NCI-H1694 (cell line): ENCODE results near the gene PLXNC1.

Experiments used
- DNase-seq: peaks from one replicate; lab custom pipeline; 2025; lab: John Stamatoyannopoulos, UW

The PLXNC1 gene

DNA sequence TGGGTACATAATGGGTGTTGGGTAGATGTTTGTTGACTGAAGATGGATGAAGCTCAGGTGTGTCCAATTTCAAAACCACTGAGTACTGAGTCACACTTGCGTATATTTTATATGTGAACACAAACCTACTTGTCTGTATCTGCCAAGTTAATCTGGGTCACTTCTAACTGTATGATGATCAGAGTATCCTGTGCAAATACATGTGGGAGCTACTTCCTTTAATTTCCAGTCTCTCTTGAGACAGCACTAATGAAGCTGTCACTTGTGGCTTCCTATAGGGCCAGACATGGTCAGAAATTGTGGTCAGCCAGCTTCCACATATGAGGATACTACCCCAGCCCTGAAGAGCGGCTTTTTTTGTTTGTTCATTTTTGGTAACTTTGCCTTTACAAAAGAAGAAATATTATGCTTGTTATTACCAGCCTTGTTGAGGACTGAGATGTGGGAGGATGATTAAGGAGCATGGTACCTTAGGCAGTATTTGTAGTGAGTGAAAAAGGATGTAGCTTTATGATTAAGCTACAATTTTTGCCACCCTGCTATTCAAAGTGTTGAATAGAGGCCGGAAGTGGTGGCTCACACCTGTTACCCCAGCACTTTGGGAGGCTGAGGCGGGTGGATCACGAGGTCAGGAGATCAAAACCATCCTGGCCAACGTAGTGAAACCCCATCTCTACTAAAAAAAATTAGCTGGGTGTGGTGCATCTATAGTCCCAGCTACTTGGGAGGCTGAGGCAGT lies 32.4 kb downstream of the PLXNC1 start:
- no peak for DNase-seq

DNA sequence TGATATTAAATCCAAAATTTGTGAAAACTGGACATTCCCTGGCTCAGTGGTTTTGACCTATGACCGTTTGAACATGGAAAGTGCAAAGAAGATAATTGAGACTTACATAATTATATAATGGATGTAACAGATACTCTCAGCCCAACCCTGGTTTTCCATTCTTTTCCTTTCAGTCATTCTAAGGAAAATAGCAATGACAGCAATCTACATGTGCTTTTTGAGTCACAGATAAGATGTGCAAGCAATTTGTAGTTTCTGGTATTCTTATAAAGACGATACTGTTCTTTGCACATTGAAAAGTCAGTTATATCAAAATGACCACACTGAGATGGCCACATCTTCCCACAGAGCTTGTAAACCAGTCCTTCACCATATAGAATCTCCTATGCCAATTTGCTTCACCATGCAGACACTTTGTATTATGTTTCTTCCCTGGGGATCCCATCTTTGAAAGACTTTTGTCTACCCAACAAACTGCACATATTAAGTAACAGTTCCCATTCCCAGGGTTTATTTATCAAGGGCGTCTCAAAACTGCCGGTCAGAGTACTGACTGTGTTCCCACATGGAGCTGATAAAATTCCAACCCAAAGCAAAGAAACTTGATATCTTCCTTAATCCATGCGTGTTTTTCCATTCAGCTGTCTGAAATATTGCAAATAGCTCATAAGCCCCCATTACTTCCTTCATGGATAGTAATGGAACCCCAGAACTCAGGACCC lies 34.8 kb downstream of the PLXNC1 start:
- no peak for DNase-seq

DNA sequence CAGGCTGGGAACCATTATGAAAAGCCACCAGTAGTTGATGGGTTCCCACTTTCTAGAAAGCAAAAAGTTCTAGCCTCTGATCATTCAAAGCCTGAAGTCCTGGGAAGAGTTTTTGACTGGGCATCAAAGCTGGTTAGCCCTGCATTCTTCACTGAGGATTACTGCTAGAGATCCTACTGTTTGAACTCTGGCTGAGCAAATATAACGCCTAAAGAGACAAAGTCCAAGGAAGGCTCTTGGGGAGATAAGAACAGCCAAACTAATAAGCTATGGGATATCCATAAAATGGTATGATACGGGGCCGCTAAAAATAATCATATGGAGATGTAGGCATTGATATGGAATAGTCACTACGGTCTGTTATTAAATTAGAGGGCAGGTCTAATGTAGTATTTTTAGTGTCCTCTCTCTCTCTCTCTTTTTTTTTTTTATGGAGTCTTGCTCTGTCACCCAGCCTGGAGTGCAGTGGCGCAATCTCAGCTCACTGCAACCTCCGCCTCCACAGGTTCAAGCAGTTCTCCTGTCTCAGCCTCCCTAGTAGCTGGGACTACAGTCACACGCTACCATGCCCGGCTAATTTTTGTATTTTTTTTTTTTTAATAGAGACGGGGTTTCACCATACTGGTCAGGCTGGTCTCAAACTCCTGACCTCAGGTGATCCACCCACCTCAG lies 35.5 kb downstream of the PLXNC1 start:
- no peak for DNase-seq

DNA sequence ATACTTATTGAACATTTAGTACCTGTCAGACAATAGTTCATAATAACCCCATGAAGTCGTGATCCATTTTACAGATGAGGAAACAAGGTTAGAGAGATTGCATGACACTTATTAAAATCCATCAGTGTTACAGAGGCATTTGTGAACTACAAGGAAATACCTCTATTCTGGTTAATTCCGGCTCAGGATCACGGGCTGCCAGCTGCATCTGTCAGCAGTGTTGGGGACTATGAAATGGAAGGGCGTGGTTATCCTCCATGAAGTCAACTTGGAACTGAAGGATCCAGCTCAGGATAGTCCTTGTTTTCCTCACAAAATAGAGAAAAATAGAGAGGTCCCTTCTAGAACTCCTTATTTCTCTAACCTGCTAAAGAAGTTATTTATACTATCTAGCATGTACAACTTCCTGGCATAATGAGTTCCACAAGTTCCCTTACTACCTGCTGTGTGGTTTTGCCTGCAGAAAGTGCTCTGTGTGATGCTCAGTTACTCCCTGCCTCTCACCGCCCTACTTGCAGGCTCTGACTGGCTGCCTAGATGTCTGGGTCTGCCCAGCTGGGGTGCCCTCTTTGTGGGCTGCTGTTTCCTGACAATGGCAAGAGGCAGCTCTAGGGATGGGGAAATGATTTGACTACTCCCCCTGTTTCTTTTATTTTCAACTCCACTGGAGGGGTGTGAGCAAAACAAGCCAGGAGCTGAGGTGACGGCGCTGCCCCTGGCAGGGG lies 36.8 kb downstream of the PLXNC1 start:
- no peak for DNase-seq

- no peak for DNase-seq
These were observed 37.4 kb downstream of the PLXNC1 start for GRCh38 chr12:94185801-94186200.

- no peak for DNase-seq
These were observed 38.2 kb downstream of the PLXNC1 start for GRCh38 chr12:94186278-94187241.

- no peak for DNase-seq
These were observed 39.0 kb downstream of the PLXNC1 start for GRCh38 chr12:94187361-94187760.

- no peak for DNase-seq
These were observed 42.2 kb downstream of the PLXNC1 start for GRCh38 chr12:94190623-94191022.

DNA sequence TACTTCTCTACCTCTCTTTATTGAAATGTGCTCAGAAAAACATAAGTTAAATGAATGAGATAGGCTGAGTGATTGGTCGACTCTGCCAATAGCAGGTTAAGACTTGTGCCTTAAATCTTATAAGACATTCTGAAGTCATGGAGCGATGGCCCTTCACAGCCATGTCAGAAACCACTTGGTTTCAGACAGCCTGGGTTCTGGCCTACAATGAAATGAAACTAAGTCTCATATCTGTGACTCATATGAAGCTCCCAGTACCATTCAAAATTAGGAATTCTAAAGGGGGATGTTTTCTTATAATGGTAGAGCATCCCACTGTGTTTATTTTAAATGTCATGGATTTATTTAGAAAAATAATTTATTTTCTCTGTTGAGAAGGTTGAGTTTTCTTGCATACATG lies 42.6 kb downstream of the PLXNC1 start:
- no peak for DNase-seq

GRCh38 chr12:94191811-94192210 lies 43.4 kb downstream of the PLXNC1 start:
- DNase-seq = no peak

DNA sequence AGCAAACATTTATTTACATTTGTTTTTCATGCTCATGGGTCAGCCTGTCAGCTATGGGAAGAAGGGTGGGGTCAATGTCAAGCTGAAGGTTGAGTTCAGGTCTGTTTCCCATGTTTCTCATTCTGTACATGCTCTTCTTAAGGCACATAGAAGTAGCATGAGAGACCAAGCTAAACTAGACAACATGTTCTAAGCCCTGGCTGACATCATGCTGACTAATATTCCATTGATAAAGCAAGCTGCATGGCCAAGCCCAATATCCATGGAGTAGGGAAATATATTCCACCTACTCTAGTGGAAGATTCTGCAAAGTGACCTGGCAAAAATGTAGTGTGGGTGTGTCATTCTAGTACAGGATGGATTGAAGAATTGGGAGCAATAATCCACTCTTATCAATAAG lies 44.1 kb downstream of the PLXNC1 start:
- no peak for DNase-seq

GRCh38 chr12:94193168-94193567 lies 44.8 kb downstream of the PLXNC1 start:
- DNase-seq = no peak

- DNase-seq = no peak
These were observed 47.1 kb downstream of the PLXNC1 start for GRCh38 chr12:94195483-94195882.

DNA sequence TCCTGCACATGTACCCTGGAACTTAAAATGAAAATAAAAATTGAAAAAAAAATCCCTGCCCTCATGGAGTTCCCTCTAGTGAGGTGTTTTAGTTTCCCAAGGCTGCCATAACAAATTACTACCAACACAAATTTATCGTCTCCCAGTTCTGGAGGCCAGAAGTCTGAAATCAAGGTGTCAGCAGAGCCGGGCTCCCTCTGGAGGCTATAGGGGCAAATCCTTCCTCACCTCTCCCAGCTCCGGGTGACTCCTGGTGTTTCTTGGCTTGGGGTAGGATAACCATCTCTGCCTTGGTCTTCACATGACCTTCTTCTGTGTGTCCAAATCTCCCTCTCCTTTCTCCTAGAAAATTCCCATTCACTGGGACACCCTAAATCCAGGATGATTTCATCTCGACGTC lies 50.1 kb downstream of the PLXNC1 start:
- no peak for DNase-seq

- DNase-seq = no peak
These were observed 50.5 kb downstream of the PLXNC1 start for GRCh38 chr12:94198872-94199271.

GRCh38 chr12:94200069-94200468 lies 51.7 kb downstream of the PLXNC1 start:
- no peak for DNase-seq

- no peak for DNase-seq
These were observed 52.3 kb downstream of the PLXNC1 start for GRCh38 chr12:94200695-94201094.

DNA sequence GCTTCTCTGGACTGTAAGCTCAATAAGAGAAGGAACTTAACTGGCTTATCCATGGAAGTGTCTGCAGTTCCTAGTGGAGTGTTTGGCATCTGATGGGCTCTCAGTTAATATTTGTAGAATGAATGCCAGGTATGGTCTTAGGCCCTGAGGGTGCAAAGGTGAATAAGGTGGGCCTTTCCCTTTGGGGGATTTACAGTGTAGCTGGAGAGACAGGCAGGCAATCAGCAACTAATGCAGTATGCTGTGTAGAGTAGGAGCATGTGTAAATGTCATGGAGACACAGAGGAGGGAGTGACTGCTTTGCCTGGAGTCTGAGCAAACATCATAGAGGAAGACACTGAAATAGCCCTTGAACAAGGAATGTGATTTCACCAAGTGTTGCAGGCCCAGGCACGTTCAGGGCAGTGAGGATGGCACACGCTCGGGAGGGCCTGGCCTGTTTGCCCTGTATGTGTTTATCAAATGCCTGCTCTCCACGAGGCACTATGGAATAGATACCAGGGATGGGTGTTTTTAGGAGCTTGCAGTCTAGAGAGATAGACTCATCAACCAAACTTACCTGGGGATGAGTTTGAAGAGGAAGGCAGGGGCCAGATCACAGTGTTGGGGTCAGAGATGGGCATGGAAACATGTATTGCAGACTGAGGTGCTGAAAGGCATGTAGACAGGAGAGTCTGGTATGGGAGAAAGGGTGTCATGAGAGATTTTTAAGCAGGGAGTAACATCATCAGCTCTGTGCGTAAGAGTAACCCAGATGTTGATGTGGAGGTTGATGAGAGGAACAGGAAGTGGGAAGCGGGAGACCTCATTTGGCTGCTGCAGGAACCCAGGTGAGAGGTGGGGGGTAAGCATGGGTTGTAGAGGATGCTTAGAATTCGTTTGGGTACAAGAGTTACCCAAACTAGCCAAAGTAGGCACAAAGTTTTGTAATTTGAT lies 54.1 kb downstream of the PLXNC1 start:
- no peak for DNase-seq

DNA sequence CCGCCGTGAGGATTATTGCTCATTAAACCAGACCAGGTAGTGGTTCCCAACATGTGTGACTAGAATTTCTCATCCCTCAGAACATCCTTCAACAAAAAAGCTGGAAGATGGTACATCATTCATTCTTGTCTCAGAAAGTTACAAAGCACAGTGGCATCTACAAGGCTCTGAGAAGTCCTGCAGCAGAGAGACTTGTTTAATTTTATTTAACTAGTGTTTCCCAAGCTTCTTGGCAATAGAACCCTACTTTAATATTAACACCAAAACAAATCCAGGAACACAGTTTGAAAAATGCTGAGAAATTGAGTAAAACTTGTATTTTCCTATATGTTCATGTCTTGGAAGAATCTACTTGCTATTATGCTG lies 54.8 kb downstream of the PLXNC1 start:
- DNase-seq = no peak

DNA sequence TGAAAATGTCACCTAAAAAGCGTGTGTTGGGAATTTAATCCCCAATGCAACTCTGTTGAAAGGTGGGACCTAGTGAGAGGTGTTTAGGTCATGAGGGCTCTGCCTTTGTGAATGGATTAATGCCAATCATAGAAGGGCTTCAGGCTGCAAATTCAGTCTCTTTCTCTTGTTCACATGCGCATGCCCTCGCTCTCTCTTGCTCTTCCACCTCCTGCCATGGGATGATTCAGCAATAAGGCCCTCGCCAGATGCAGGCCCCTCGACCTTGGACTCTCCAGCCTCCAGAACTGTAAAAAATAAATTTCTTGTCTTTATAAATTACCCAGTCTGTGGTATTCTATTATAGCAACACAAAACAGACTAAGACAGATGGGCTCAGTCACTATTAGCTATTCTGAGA lies 55.4 kb downstream of the PLXNC1 start:
- no peak for DNase-seq
